ENCODE results near the gene TIRAP. TPM values are rescaled to one million over a fixed set of nuclear protein-coding genes. Genes with fewer than 3 reads are reported as not detected.

TIRAP gene, protein sequence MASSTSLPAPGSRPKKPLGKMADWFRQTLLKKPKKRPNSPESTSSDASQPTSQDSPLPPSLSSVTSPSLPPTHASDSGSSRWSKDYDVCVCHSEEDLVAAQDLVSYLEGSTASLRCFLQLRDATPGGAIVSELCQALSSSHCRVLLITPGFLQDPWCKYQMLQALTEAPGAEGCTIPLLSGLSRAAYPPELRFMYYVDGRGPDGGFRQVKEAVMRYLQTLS
- 1.3 and 1.7 TPM in 2 replicates for total RNA-seq (ENCODE audit: low replicate concordance)

DNA sequence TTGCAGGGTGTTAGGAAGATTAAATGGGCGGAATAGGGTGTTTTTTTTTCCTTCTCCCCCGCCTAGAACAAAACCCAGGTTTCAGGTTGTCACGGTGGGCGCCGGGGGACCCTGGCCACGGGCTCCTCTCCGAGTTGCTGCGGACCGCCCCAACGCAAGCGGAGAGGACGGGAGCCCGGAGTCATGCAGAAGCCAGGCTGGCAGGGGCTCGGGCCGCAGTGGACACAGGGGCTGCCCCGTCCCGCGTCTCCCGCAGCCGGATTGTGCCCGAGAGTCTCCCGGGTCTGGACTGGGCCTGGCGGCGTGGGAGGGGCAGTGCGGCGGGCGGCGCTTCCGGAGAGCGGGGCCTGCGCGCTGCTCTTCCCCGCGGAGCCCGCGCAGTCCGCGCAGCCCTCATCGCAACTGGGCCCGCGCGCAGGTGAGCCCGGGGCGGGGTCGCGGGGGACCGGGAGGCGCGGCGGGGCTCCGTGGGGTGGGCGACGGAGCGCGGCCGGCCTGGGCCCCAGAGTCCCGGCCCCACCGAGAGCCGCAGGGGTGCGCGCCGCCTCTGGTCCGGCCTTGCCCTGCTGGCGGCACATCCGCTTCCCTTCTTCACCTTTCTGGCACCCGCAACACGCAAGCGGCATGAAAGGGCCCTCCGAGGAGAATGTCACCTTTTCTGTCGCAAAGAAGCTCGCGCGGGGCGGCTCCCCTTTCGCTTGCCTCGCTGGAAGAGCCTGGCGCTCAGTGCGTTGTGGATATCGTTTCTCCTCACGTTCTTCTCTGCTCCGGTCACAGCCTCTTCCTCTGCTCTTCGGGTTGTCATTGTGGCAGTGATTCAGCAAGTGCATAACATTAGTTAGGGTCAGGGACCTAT, at the start of gene TIRAP:
Gene TIRAP, plus strand, starts transcription at position 358 of the 856 bp plus-strand sequence. CDS start 7,802 bp downstream, outside the sequence.

DNA sequence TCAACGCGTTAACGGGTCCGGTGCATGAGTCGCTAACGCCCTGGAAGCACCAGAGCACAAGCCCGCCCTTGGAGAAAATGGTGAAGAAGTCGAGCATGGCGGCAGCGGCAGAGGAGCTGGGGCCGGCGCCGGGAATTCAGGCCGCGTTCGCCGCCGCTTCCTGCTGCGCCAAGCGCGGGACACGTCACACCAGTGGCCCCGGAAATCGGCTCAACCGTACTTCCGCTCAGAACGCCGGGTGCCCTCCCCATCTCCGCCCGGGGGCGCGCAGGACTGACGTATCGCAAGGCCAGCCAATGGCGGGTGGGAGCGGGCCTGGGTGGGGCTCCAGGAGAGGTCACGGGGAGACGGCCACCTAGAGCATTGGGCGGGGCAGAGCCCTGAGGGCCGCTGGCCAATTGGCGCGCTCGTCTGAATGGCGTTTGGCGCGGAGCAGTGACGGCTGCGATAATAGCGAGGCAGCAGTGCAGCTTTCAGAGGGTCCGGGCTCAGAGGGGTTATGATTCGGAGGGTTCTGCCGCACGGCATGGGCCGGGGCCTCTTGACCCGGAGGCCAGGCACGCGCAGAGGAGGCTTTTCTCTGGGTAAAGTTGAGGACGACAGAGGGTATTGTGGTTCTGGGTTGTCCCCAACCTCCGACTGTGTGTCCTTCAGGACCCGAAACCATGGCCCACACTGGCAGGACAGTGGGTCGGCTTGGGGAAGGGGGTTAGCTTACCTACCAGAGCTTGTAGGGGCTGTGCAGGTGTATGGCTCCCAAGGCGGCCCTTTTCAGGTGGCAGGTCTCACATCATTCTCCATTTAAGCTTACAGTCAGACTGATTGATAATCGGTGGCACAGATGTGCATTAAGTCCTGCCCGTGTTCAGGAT, 13.9 kb upstream of the TIRAP start, which contains the start of the genes FOXRED1 and SRPRA:
Gene FOXRED1, plus strand, starts transcription at position 447 of the 872 bp plus-strand sequence. Its CDS starts 53 bp downstream, at position 500.
Gene SRPRA, minus strand, starts transcription at position 188 of the 872 bp plus-strand sequence. Its CDS starts 91 bp downstream, at position 97.

DNA sequence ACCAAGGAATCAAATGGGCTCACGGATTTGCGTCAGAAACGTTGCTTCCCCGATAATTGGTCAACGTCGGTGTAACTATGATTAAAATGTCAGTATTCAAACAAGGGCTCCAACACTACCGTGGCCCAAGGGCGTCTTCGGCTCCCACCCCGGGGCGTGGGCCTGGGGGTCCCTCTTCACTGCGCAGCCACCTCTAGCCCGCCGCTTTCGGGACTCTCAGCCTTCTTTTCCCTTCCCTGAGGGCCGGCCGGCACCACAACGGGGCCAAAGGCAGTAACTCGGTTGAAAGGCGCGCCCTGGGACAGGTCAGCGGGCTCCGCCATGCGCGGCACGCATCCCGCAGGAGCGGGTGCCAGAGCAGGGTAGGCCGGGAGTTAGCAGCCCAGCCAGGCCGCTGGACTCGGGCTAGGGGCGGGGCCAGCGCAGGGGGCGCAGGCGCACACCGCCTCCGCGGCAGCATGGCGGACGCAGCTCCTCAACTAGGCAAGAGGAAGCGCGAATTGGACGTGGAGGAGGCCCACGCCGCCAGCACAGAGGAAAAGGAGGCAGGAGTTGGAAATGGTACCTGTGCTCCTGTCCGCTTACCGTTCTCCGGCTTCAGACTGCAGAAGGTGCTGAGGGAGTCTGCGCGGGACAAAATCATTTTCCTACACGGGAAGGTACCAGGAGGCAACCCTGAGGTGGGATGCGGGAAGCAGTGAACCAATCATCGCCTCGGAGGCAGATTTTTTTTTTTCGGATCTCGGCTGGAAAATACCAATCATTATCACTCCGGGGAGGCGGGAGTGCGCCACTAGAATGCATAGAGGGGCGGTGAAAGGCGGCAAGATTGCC, 20.9 kb downstream of the TIRAP start, which contains the start of gene DCPS:
Gene DCPS, plus strand, starts transcription at position 438 of the 834 bp plus-strand sequence. Its CDS starts 21 bp downstream, at position 459.

Other genes starting within 250 kb of the TIRAP start
- gene CDON, start 220.2 kb upstream of the TIRAP start, total RNA-seq (ENCODE audit: low replicate concordance) = 3.0 and 104 TPM in 2 replicates
- gene RPUSD4, start 71.4 kb upstream of the TIRAP start, total RNA-seq (ENCODE audit: low replicate concordance) = 27.4 and 53.0 TPM in 2 replicates
- gene FAM118B, start 71.3 kb upstream of the TIRAP start, total RNA-seq (ENCODE audit: low replicate concordance) = 10.2 and 15.2 TPM in 2 replicates
- 48.0 and 57.5 TPM in 2 replicates for gene SRPRA, start 14.2 kb upstream of the TIRAP start, total RNA-seq (ENCODE audit: low replicate concordance)
- 10.4 and 12.8 TPM in 2 replicates for gene FOXRED1, start 13.9 kb upstream of the TIRAP start, total RNA-seq (ENCODE audit: low replicate concordance)
- gene DCPS, start 21.0 kb downstream of the TIRAP start, total RNA-seq (ENCODE audit: low replicate concordance) = 11.3 and 16.3 TPM in 2 replicates
- 16.8 and 42.0 TPM in 2 replicates for gene ST3GAL4, start 72.6 kb downstream of the TIRAP start, total RNA-seq (ENCODE audit: low replicate concordance)

Data from smooth muscle cell of the coronary artery (primary cell).